ENCODE data around the gene CNN3. TPM values are rescaled to one million over a fixed set of nuclear protein-coding genes. Genes with fewer than 3 reads are reported as not detected.

Gene CNN3
- total and polyA plus RNA-seq, 2 of the 4 experiments (the other 2 are of a cell fraction): 249 to 552 TPM

GRCh38 chr1:94899756-94900155 is 27.2 kb downstream of the CNN3 start:
- DNase-seq (no peak), ATAC-seq (ENCODE audit: low read depth) (no peak)
- Histone ChIP-seq H2BK15ac (ENCODE audit: low read depth, low read length) (no peak overlapping the region), H3K27ac (ENCODE audit: insufficient read depth, low read length) (no peak overlapping the region), H3K9me3 (ENCODE audit: control insufficient read depth, insufficient read depth, low read length) (no peaks in the 10 kb centered on the region), H2AFZ (replicated peaks; ENCODE audit: low read length, poor library complexity) (no peak overlapping the region), H3K4me1 (ENCODE audit: control insufficient read depth, insufficient read depth, low read length) (peaks cover 19% of the 10 kb centered on the region), H3K4ac (ENCODE audit: low read depth, low read length) (no peak overlapping the region), H4K5ac (ENCODE audit: low read depth, low read length) (no peak overlapping the region), H2BK20ac (ENCODE audit: low read depth, low read length) (no peak overlapping the region), H3K9me1 (ENCODE audit: insufficient read depth, low read length) (peaks cover 21% of the 10 kb centered on the region), H4K8ac (ENCODE audit: low read depth in 2 of 2, low read length in 2 of 2) (no peak overlapping the region), H2AK9ac (replicated peaks; ENCODE audit: low read depth, low read length, poor library complexity) (no peak overlapping the region), H3K9ac (ENCODE audit: low read depth, low read length) (no peak overlapping the region), H2BK120ac (ENCODE audit: low read depth, low read length) (no peak overlapping the region), H2BK5ac (ENCODE audit: low read depth, low read length, poor library complexity, severe bottlenecking) (peak overlapping the region; percentile 59), H3K27me3 (ENCODE audit: control insufficient read depth, insufficient read depth, low read length) (no peaks in the 10 kb centered on the region), H3K4me2 (ENCODE audit: low read depth, low read length) (no peak overlapping the region), H3K18ac (ENCODE audit: low read depth, low read length) (no peak overlapping the region), H3K4me3 (ENCODE audit: insufficient read depth, low read depth, low read length) (no peak overlapping the region), H3K14ac (replicated peaks; ENCODE audit: low read depth, low read length) (no peak overlapping the region), H3K56ac (ENCODE audit: extremely low read depth, insufficient read depth, low read length) (no peak overlapping the region), H3K36me3 (ENCODE audit: control insufficient read depth, insufficient read depth, low read length) (peaks cover 33% of the 10 kb centered on the region), H4K91ac (ENCODE audit: insufficient read depth, low read depth, low read length) (no peak overlapping the region), H4K20me1 (ENCODE audit: insufficient read depth, low read length) (peaks cover 44% of the 10 kb centered on the region), H3K23ac (ENCODE audit: low read depth, low read length) (no peak overlapping the region), H2AK5ac (ENCODE audit: low read depth, low read length) (no peak overlapping the region), H3K79me1 (ENCODE audit: low read depth in 1 of 2, low read length in 2 of 2) (peaks cover 37 to 77% of the 10 kb centered on the region in 2 experiments)
- ChIA-PET CTCF (interaction anchor here (0.6 to 3.0 kb wide), 3 partner anchors 45 to 396 kb away, joined by 3 to 8 read pairs (median 4); no protein-coding TSS in a partner anchor), POLR2A (ENCODE audit: unreplicated experiment) (interaction anchor here (0.6 kb wide), 1 partner anchor 57 kb away, joined by 3 read pairs; no protein-coding TSS in a partner anchor)
- BruUV-seq (replicated peaks): no TSS peak
- WGBS, 2 experiments (ENCODE audit: extremely low coverage in 2 of 2, insufficient read length in 1 of 2): no CpG with 5 or more reads among the region's 1 CpG
- dilution Hi-C loops (cut with HindIII; ENCODE audit: low sequenced_read_pairs, unreplicated experiment) (no loop called here), in situ Hi-C loops (cut with MboI; ENCODE audit: low sequenced_read_pairs) (no loop called here), intact Hi-C loops (cut with micrococcal nuclease) (loop anchor here (5.0 kb wide), 1 partner anchor 47 kb away; no protein-coding TSS in a partner anchor)
- TF ChIP-seq RAD21 (IDR thresholded peaks at IDR 0.05; ENCODE audit: low read length) (no peak), BHLHE40 (IDR thresholded peaks at IDR 0.05; ENCODE audit: low read depth, low read length) (no peak), ELK1 (IDR thresholded peaks at IDR 0.05; ENCODE audit: borderline replicate concordance, low read depth, low read length) (no peak), MAZ (IDR thresholded peaks at IDR 0.05; ENCODE audit: borderline replicate concordance, low read depth, low read length) (no peak), RCOR1 (IDR thresholded peaks at IDR 0.05; ENCODE audit: insufficient replicate concordance, low read length) (no peak), USF2 (IDR thresholded peaks at IDR 0.05; ENCODE audit: low read depth, low read length) (no peak), FOS (IDR thresholded peaks at IDR 0.05; ENCODE audit: low read depth, low read length) (no peak), MAFK (IDR thresholded peaks at IDR 0.05; ENCODE audit: low read depth, low read length) (no peak), SMC3 (IDR thresholded peaks at IDR 0.05; ENCODE audit: low read depth, low read length) (no peak), POLR2A (IDR thresholded peaks at IDR 0.05; ENCODE audit: low read depth, low read length) (no peak), CTCF (conservative IDR thresholded peaks at IDR 0.05; ENCODE audit: low read depth, low read length) (no peak), NFE2L2 (IDR thresholded peaks at IDR 0.05; ENCODE audit: low read depth, low read length) (no peak), CHD1 (IDR thresholded peaks at IDR 0.05; ENCODE audit: low read depth, low read length) (no peak)

Measured in IMR-90 (cell line).